CD1c-positive myeloid dendritic cell (primary cell): Measurements from ENCODE around the gene KDM1B.

Source experiments
- DNase-seq: peaks from one replicate; pipeline ENCODE4 v3.0.0-alpha.2; 2016; ENCODE audit errors: extremely low spot score

KDM1B gene

GRCh38 chr6:18263418-18264218, 108.4 kb downstream of the KDM1B start:
- peak; percentile 22 for DNase-seq

GRCh38 chr6:18264219-18264922, 109.1 kb downstream of the KDM1B start, which contains the start of gene DEK:
Gene DEK (minus strand): TSS chr6:18264530. CDS start chr6:18263987, 543 bp downstream.
- DNase-seq, result peak; percentile 88

- no peak for DNase-seq
These were observed 109.7 kb downstream of the KDM1B start for GRCh38 chr6:18264923-18265377.

GRCh38 chr6:18265787-18266522, 110.7 kb downstream of the KDM1B start:
- no peak for DNase-seq

DNA sequence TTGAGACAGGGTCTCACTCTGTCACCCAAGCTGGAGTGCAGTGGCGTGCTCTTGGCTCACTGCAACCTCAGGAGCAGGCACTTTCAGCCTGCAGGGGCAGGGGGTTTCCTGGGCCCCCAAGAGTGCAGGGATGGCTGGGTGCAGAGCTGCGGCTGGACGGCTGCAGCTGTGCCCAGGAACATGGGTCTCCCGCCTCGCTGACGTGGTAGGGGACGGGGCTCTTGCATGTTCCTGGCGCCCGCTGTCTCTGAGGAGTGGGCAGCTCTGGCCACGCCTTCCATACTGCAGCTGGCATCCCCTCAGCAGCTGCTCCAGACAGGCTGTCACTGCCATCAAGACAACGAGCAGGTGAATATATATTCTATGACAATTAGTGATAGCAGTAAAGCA, 111.3 kb downstream of the KDM1B start:
- DNase-seq, result no peak

DNA sequence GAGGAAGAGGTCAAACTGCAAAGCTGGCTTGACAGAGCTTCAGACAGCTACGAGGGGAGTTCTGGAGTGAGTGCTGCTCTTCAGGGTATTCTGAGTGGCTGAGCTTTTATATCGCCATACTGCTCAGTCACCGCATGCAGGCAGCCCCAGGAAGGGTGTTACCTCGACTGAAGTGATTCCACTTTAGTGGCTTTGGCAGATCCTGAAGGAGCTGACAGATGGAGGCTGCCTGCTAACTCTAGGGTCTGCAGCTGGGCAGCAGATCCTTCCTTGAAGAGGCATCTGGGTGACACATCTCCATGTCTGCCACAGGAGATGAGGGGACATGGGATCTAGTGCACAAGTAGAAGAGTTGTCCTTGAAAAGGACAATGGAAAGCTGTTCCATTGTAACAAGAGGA, 112.8 kb downstream of the KDM1B start:
- no peak for DNase-seq

DNA sequence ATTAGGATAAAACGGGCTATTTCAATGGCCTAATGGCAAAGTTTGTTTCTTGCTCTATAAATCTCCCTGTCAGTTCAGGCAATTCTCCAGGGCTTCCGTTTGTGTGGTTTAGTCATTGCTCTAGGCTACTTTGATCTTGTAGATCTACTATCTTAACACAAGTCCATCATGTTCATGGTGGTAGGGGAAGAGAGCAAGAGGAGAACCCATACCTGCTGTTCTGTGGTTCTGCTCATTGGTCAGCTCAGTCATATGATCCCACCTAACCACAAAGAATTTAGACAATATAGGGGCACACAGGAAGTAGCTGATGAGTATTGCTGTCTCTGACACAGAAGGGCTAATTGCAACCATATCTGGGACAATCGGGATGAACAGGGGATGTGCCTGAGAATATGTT, 114.0 kb downstream of the KDM1B start:
- no peak for DNase-seq

- no peak for DNase-seq
These were observed 114.5 kb downstream of the KDM1B start for GRCh38 chr6:18269717-18270116.

GRCh38 chr6:18270216-18270615, 115.0 kb downstream of the KDM1B start:
- no peak for DNase-seq
